Dermis blood vessel endothelial cell (primary cell): Measurements from ENCODE around the gene LPCAT2. TPM values are rescaled to one million over a fixed set of nuclear protein-coding genes. Genes with fewer than 3 reads are reported as not detected.
A peak's percentile ranks its signal among the peaks of the same experiment; 100 is the strongest.

Experiments used
- DNase-seq: peaks from one replicate; pipeline ENCODE4 v3.0.0; 2010
- total RNA-seq: library from RNA; depleted of rRNA; stranded (reverse); fragments of >200 nt; gene quantifications from 2 replicates; pipeline ENCODE4 v1.2.3, GENCODE V29; 2014

Gene LPCAT2
- total RNA-seq, 1 donor from 2014 or later: 37.6 TPM

- DNase-seq: no peak
These were observed 27.8 kb upstream of the LPCAT2 start for GRCh38 chr16:55481023-55481422.

DNA sequence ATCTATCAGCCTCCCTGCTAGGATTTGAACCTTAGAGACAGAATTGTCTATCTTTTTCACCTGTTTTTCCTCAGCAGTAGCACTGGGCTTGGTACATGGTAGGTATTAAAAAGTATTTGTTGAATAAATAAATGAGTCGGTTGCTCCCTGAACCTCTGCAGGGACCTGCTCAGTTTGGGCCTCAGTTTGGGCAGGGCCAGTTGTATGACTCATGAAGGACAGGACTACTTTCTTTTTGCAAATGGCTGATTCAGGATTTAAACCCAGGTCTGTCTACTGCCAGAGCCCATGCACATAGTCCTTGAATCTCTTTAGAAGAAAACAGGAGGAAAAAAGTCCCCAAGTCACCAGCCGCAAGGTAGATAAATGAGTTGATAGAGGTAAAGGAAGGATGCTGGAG is 26.8 kb upstream of the LPCAT2 start:
- DNase-seq: no peak

- DNase-seq: no peak
These were observed 21.6 kb upstream of the LPCAT2 start for GRCh38 chr16:55487048-55487803.

GRCh38 chr16:55488306-55488705 is 20.6 kb upstream of the LPCAT2 start:
- peak; percentile 45 for DNase-seq

GRCh38 chr16:55489119-55489955 is 19.5 kb upstream of the LPCAT2 start:
- no peak for DNase-seq

GRCh38 chr16:55489956-55490265 is 19.0 kb upstream of the LPCAT2 start:
- DNase-seq: no peak

- no peak for DNase-seq
These were observed 18.6 kb upstream of the LPCAT2 start for GRCh38 chr16:55490301-55490700.

GRCh38 chr16:55491691-55492090 is 17.2 kb upstream of the LPCAT2 start:
- DNase-seq: no peak

- no peak for DNase-seq
These were observed 16.0 kb upstream of the LPCAT2 start for GRCh38 chr16:55492756-55493380.

DNA sequence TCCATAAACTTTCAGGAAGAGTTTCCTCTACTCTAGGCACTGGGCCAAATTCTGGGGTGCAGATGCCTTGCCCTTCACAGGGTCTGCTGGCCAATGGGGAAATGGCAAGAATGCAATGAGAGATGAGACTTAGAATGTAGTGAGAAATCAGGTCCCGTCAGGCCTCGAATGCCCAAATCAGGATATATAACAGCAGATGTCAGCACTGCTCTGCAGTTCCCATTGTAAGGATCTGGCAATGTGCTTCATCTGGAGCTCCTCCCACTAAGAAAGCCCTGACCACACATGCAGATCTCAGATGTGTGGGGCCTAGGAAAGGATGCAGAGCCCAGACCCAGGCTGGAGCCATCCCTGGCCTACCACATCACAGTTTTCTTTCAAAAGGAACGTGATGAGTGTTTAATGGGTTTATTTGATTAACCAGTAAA is 13.9 kb upstream of the LPCAT2 start:
- peak; percentile 91 for DNase-seq

DNA sequence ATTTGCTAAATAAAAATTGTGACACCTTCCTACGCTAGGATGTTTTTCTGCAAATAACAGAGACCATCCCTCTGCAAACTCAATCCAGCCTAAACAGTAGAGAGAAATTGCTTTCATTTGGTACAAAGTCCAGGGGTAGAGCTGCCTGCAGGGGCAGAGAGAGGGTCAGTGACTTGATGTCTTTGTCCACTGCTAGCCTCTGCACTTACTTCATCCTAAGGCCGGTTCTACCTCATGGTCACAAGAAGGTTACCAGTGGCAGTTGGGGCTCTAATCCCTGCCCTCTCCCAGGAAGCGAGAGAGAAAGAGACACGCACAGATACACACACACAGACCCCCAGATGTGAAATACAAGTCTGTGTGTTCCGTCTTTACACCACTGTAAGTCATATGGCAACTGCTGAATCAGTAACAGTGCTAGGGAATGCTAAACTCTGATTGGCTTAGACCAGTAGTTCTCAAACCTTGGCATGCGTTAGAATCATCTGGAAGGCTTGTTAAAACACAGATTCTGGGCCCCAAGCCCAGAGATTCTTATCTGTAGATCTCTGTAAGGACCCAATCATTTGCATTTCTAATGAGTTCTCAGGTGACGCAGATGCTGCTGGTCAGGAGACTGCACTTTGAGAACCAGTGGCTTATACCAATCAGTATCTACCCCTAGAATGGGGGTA is 13.1 kb upstream of the LPCAT2 start:
- DNase-seq: peak; percentile 36

GRCh38 chr16:55496509-55497145 is 12.2 kb upstream of the LPCAT2 start:
- no peak for DNase-seq

DNA sequence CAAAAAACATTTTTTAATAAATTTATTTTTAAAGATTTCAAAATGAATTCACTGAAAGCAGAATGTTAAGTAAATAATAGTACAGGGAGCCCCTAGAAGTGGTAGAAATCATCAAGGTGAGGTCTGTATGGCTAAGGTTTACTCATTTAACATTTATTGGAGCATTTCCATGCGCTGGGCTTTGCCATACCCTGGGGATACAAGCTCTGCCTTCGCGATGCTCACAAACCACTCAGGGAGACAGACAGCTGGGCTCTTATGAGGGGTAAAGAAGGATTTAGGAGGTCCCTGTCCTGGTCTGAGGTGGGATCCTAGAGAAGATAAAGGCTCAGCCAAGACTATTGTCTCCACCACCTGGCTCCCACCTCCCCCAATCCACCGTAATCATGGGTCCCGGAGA is 11.3 kb upstream of the LPCAT2 start:
- no peak for DNase-seq

GRCh38 chr16:55498101-55498500 is 10.8 kb upstream of the LPCAT2 start:
- DNase-seq: no peak

DNA sequence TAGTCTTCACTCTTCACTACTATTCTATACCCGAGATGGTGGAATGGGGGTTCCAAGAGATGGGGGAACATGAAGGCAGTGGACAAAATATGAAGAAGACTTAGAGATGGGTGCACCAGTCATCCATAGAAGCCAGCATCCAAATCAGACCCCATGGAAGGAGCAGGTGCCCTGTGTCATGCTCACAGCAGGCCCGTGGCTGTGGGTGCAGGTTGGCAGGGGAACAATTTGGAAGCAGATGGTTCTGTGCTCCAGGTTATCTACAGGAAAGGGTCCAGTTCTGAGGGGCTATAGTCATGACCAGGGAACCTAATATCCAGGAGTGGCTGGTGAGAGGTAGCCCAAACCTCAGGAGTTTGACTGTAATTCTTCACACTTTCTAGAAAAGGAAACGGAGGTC is 9.6 kb upstream of the LPCAT2 start:
- DNase-seq: peak; percentile 10

- peak; percentile 96 for DNase-seq
These were observed 8.8 kb upstream of the LPCAT2 start for GRCh38 chr16:55499951-55500529.

DNA sequence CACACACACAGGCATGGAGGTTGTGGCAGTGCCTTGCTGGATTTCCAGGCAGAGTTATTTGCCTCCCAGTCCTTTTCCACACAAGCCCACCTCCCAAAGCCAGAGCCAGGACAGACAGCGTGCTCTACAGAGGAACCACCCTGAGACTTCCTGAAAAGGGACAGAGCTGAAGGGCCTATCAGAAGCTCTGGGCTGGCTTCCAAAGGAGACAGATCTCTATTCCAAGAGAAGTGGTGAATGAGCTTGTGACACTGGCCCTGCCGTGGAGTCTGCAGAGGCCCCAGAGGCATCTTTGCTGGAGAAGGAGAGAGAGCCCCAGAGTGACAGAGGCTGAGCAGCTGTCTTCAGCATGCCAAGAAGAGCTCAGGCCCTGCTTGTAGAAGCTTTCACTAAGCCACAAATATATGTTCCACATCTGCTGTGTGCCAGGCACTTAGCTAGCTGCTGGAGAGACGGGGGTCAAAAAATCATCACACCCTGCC is 8.3 kb upstream of the LPCAT2 start:
- DNase-seq: peak; percentile 46

- peak; percentile 50 for DNase-seq
These were observed 7.1 kb upstream of the LPCAT2 start for GRCh38 chr16:55501549-55502322.

DNA sequence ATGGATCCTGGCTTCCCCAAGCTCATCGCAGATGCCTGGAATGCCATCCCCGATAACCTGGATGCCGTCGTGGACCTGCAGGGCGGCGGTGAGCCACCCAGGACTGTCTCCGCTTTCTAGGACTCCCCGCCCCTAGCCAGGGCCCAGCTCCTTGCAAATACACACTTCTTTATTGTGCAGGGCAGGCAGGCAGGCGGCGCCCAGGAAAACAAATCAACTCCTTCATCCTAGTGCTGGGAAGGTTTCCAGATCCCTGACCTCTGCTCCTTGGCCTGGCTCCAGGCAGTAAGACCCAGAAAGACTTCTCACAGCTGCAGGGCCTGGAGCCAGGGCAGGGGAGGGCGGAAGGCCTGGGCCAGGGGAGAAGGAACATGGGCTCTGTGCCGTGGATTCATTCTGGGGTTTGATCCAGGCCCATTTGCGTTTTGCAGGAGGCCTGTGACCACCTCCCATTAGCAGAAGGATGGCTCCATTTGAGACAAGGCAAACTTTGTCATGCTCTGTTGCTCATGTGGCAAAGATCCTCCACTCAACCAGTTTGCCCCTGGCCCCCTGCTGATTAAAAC is 6.0 kb upstream of the LPCAT2 start:
- peak; percentile 60 for DNase-seq

GRCh38 chr16:55503726-55504550 is 4.9 kb upstream of the LPCAT2 start:
- DNase-seq: peak; percentile 13
